ENCODE data around the gene MYL12B. TPM values are rescaled to one million over a fixed set of nuclear protein-coding genes. Genes with fewer than 3 reads are reported as not detected.

The MYL12B gene
- total and polyA plus RNA-seq, 2 donors (not counting 3 experiments of a cell fraction or from before 2014, with no cell fraction given): 634 to 724 TPM

DNA sequence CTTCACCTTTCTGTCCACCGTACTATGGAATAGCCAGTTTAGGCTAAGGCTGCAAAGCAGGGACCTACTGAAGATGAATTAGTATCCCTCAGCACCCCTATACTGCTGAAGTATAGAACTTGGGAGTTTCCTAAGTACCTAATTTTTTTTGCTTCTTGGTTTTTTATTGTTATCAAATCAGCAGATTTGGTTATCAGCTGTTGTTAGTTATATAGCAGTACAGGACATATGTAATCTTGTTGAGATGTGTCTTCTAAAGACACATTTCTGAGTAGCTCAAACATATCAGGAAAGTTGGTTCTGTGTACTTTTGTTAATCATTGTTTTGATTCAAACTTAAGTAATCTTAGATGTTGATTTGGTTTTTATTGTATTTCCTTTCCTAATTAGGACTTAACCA lies 9.1 kb upstream of the MYL12B start:
- Histone ChIP-seq H3K4me3 (replicated peaks in 1 of 3; ENCODE audit: insufficient read depth in 1 of 3, low read depth in 1 of 3, low read length in 3 of 3) (no peak overlapping the region), H3K27ac (ENCODE audit: insufficient read depth, low read depth, low read length) (no peak overlapping the region), H2AFZ (ENCODE audit: low read depth, low read length) (no peak overlapping the region), H3K36me3 (ENCODE audit: control insufficient read depth in 2 of 2, extremely low read depth in 1 of 2, insufficient read depth in 2 of 2, low read length in 2 of 2) (peaks cover 17 to 31% of the 10 kb centered on the region in 2 experiments), H3K4me2 (ENCODE audit: insufficient read depth, low read length) (peak overlapping the region; percentile 25), H3K9ac (replicated peaks; ENCODE audit: extremely low read depth, insufficient read depth, low read length) (no peak overlapping the region), H4K20me1 (replicated peaks; ENCODE audit: control insufficient read depth, extremely low read depth, insufficient read depth, low read length) (no peaks in the 10 kb centered on the region), H3K79me2 (ENCODE audit: control insufficient read depth, insufficient read depth, low read length) (peaks cover 79% of the 10 kb centered on the region), H3K9me1 (replicated peaks; ENCODE audit: control insufficient read depth, extremely low read depth, insufficient read depth, low read length) (no peaks in the 10 kb centered on the region), H3K9me3 (replicated peaks; ENCODE audit: control insufficient read depth, insufficient read depth, low read length) (no peaks in the 10 kb centered on the region), H3K4me1 (ENCODE audit: control insufficient read depth, extremely low read depth, insufficient read depth, low read length) (peaks cover 48% of the 10 kb centered on the region), H3K27me3 (ENCODE audit: control insufficient read depth in 2 of 2, insufficient read depth in 2 of 2, low read length in 2 of 2) (no peaks in the 10 kb centered on the region)
- ChIA-PET CTCF (interaction anchor here (1.2 kb wide), 1 partner anchor 414 kb away, joined by 4 read pairs; no protein-coding TSS in a partner anchor), POLR2A (interaction anchor here (1.1 to 2.7 kb wide), 2 partner anchors 8 to 11 kb away, joined by 6 to 17 read pairs; no protein-coding TSS in a partner anchor)
- dilution Hi-C loops (cut with MboI; ENCODE audit: extremely low pct_ligation_motif_present, low sequenced_read_pairs) (loop anchor here (25.0 kb wide), 1 partner anchor 209 kb away; the partner anchor contains the start of gene TGIF1), intact Hi-C loops (cut with micrococcal nuclease) (no loop called here)
- TF ChIP-seq FOS (IDR thresholded peaks at IDR 0.05; ENCODE audit: borderline replicate concordance, insufficient read depth, low read length) (no peak), JUN (IDR thresholded peaks at IDR 0.05; ENCODE audit: borderline replicate concordance, insufficient read depth, insufficient read length, low read depth) (no peak), POLR2A (IDR thresholded peaks at IDR 0.05; ENCODE audit: low read depth, low read length) (no peak)
- TF ChIP-seq, protein P1, sequence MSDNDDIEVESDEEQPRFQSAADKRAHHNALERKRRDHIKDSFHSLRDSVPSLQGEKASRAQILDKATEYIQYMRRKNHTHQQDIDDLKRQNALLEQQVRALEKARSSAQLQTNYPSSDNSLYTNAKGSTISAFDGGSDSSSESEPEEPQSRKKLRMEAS (IDR thresholded peaks at IDR 0.05; ENCODE audit: insufficient read depth, insufficient read length): no peak
- BruUV-seq (replicated peaks): no TSS peak
- FAIRE-seq: no peak
- no peak for DNase-seq (ENCODE audit: low read depth, low spot score)

DNA sequence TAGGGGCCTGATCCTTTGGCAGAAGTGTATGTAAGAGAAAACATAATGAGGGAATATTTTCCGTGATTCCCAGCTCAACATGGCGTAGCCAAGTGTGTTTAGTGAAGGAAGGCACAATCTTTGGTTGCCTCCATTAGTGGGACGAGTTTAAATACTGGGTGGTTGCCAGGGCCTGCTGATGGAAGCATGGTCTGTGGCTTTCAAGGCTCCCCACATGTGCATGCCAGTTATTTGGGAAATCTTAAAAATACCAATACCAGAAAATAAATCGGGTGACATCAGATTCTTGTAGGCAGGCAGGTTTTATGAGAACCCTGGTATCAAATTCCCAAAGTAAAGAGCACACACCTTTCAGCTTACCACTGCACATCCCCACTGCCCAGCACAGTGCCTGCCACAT lies 7.2 kb upstream of the MYL12B start:
- CTCF ChIA-PET: no interaction called here
- POLR2A ChIA-PET: no interaction called here

More for the DNA sequence above, 7.2 kb upstream of the MYL12B start:
- H4K20me1 ChIP-seq (replicated peaks; ENCODE audit: control insufficient read depth, extremely low read depth, insufficient read depth, low read length): no peaks in the 10 kb centered on the region
- no peaks in the 10 kb centered on the region for H3K27me3 ChIP-seq (ENCODE audit: control insufficient read depth in 2 of 2, insufficient read depth in 2 of 2, low read length in 2 of 2)
- H3K9ac ChIP-seq (replicated peaks; ENCODE audit: extremely low read depth, insufficient read depth, low read length): no peak overlapping the region
- peaks cover 26 to 36% of the 10 kb centered on the region in 2 experiments for H3K36me3 ChIP-seq (ENCODE audit: control insufficient read depth in 2 of 2, extremely low read depth in 1 of 2, insufficient read depth in 2 of 2, low read length in 2 of 2)
- H3K27ac ChIP-seq (ENCODE audit: insufficient read depth, low read depth, low read length): no peak overlapping the region
- no peaks in the 10 kb centered on the region for H3K9me1 ChIP-seq (replicated peaks; ENCODE audit: control insufficient read depth, extremely low read depth, insufficient read depth, low read length)
- peaks cover 52% of the 10 kb centered on the region for H3K4me1 ChIP-seq (ENCODE audit: control insufficient read depth, extremely low read depth, insufficient read depth, low read length)
- BruUV-seq (replicated peaks): no TSS peak
- intact Hi-C loops (cut with micrococcal nuclease): no loop called here
- H3K79me2 ChIP-seq (ENCODE audit: control insufficient read depth, insufficient read depth, low read length): peaks cover 62% of the 10 kb centered on the region
- no peak overlapping the region for H3K4me3 ChIP-seq (replicated peaks in 1 of 3; ENCODE audit: insufficient read depth in 1 of 3, low read depth in 1 of 3, low read length in 3 of 3)
- H3K4me2 ChIP-seq (ENCODE audit: insufficient read depth, low read length): no peak overlapping the region
- DNase-seq (ENCODE audit: low read depth, low spot score): no peak
- H3K9me3 ChIP-seq (replicated peaks; ENCODE audit: control insufficient read depth, insufficient read depth, low read length): no peaks in the 10 kb centered on the region
- no peak for FAIRE-seq
- no peak overlapping the region for H2AFZ ChIP-seq (ENCODE audit: low read depth, low read length)
- TF ChIP-seq JUN (IDR thresholded peaks at IDR 0.05; ENCODE audit: borderline replicate concordance, insufficient read depth, insufficient read length, low read depth) (no peak), POLR2AphosphoS5 (IDR thresholded peaks at IDR 0.05; ENCODE audit: insufficient read depth, low read depth, low read length) (peak; percentile 8)
- dilution Hi-C loops (cut with MboI; ENCODE audit: extremely low pct_ligation_motif_present, low sequenced_read_pairs): loop anchor here (25.0 kb wide), 1 partner anchor 208 kb away; the partner anchor contains the start of gene TGIF1

All from endothelial cell of umbilical vein (primary cell).